ENCODE results near the gene LRRC40.
"Not testable (repeated sequence)": the region's sequence is repeated elsewhere in the genome, so short reads cannot be mapped to it uniquely, and the experiment has no call there.

The LRRC40 gene

GRCh38 chr1:70202173-70202758, 3.1 kb downstream of the LRRC40 start:
- Mint-ChIP-seq H3K4me3 (peak overlapping the region; percentile 4 to 50 (median 43)), H3K27ac (no peak overlapping the region), H3K9me3 (no peaks in the 10 kb centered on the region), H3K36me3 (ENCODE audit: low read depth) (peaks cover under 1% of the 10 kb centered on the region), H3K4me1 (peaks cover 36% of the 10 kb centered on the region), H3K27me3 (ENCODE audit: low read depth) (no peaks in the 10 kb centered on the region)
- TF ChIP-seq CTCF (IDR thresholded peaks at IDR 0.05; ENCODE audit: unreplicated experiment in 3 of 3): no peak

GRCh38 chr1:70200065-70200464, 5.3 kb downstream of the LRRC40 start:
- H3K4me3 Mint-ChIP-seq: no peak overlapping the region
- H3K9me3 Mint-ChIP-seq: no peaks in the 10 kb centered on the region
- no peaks in the 10 kb centered on the region for H3K36me3 Mint-ChIP-seq (ENCODE audit: low read depth)
- peaks cover 26% of the 10 kb centered on the region for H3K4me1 Mint-ChIP-seq
- H3K27me3 Mint-ChIP-seq (ENCODE audit: low read depth): no peaks in the 10 kb centered on the region
- no peak overlapping the region for H3K27ac Mint-ChIP-seq
- TF ChIP-seq CTCF (IDR thresholded peaks at IDR 0.05; ENCODE audit: unreplicated experiment in 3 of 3): no peak

- Mint-ChIP-seq H3K4me1 (no peaks in the 10 kb centered on the region), H3K9me3 (no peaks in the 10 kb centered on the region), H3K36me3 (ENCODE audit: low read depth) (no peaks in the 10 kb centered on the region), H3K27me3 (ENCODE audit: low read depth) (no peaks in the 10 kb centered on the region), H3K27ac (no peak overlapping the region), H3K4me3 (no peak overlapping the region)
- no peak for TF ChIP-seq CTCF (IDR thresholded peaks at IDR 0.05; ENCODE audit: unreplicated experiment in 3 of 3)
Observed at GRCh38 chr1:70196333-70196732, 9.0 kb downstream of the LRRC40 start.

- H3K27me3 Mint-ChIP-seq (ENCODE audit: low read depth): no peaks in the 10 kb centered on the region
- no peaks in the 10 kb centered on the region for H3K36me3 Mint-ChIP-seq (ENCODE audit: low read depth)
- no peaks in the 10 kb centered on the region for H3K4me1 Mint-ChIP-seq
- H3K9me3 Mint-ChIP-seq: no peaks in the 10 kb centered on the region
- TF ChIP-seq CTCF (IDR thresholded peaks at IDR 0.05; ENCODE audit: unreplicated experiment in 3 of 3): no peak
- H3K4me3 Mint-ChIP-seq: no peak overlapping the region
- H3K27ac Mint-ChIP-seq: peak overlapping the region in 1 of 3 experiments; percentile 35
Observed at GRCh38 chr1:70195342-70195741, 10.0 kb downstream of the LRRC40 start.

DNA sequence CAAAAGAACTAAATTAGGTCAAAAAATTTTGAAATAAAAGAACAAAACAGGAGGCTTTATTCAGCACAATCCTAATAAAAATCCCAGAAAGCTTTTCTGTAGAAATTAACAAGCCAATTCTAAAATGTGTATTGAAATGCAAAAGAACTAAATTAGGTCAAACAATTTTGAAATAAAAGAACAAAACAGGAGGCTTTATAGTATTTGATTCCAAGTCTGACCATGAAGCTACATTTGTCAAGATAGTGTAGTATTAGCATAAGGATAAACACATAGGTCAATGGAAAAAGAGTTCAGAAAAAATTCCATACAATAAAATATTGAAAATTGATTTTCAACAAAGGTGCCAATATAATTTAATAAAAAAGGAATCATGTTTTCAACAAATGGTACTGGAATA, 10.8 kb downstream of the LRRC40 start:
- H3K4me1 Mint-ChIP-seq: no peaks in the 10 kb centered on the region
- no peaks in the 10 kb centered on the region for H3K9me3 Mint-ChIP-seq
- no peak overlapping the region for H3K4me3 Mint-ChIP-seq
- no peaks in the 10 kb centered on the region for H3K27me3 Mint-ChIP-seq (ENCODE audit: low read depth)
- TF ChIP-seq CTCF (IDR thresholded peaks at IDR 0.05; ENCODE audit: unreplicated experiment in 3 of 3): no peak
- H3K36me3 Mint-ChIP-seq (ENCODE audit: low read depth): no peaks in the 10 kb centered on the region
- H3K27ac Mint-ChIP-seq: no peak overlapping the region

- H3K36me3 Mint-ChIP-seq (ENCODE audit: low read depth); H3K4me1 Mint-ChIP-seq; H3K27me3 Mint-ChIP-seq (ENCODE audit: low read depth); H3K9me3 Mint-ChIP-seq; H3K27ac Mint-ChIP-seq; H3K4me3 Mint-ChIP-seq: not testable (repeated sequence)
Observed at GRCh38 chr1:70192446-70192845, 12.9 kb downstream of the LRRC40 start.
